Effector CD8-positive, alpha-beta T cell (primary cell): ENCODE measurements around the gene SLC28A3.

ENCODE experiments used
- DNase-seq: peaks from one replicate; lab custom pipeline; 2025; lab: John Stamatoyannopoulos, UW

Gene SLC28A3

GRCh38 chr9:84241817-84242373, 98.7 kb downstream of the SLC28A3 start:
- DNase-seq = no peak

DNA sequence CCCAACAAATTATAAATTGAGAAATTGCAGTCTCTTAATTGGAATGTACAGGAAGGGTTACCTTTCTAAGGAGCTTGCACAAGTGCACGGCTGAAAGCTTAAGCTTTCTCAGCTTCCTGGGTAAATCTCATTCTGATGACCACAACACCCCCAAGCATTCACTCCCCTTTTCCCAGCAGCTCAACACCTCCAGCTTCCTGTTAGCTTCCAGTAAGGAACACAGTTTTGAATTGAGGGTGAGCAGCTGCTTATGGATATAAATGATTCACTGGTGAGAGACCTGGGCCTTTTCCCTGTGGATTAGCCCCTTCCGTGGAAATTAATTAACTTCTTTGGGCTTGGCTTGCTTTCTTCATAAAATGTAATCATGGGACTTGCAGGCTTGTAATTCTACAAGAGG, 101.2 kb downstream of the SLC28A3 start:
- no peak for DNase-seq

DNA sequence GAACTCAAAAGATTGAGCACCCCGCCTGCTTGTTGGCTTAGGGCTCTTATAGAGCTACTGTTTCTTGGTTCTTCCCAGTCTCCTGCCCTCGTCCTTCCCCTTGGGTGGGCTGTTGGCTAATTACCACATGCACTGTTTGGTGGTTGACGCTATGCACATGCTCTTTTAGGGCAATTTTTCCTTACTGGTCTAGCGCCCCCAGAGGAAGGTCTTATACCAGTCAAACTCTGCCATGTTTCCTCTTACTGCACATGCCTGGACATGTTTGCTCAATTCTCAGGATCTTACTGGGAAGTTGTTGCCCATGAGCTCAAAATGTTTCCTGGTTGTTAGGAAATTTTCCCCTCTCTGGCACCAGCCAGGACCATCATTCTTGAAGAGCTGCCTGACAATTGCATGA, 101.9 kb downstream of the SLC28A3 start:
- DNase-seq = no peak

GRCh38 chr9:84235511-84235910, 105.0 kb downstream of the SLC28A3 start:
- DNase-seq = no peak

DNA sequence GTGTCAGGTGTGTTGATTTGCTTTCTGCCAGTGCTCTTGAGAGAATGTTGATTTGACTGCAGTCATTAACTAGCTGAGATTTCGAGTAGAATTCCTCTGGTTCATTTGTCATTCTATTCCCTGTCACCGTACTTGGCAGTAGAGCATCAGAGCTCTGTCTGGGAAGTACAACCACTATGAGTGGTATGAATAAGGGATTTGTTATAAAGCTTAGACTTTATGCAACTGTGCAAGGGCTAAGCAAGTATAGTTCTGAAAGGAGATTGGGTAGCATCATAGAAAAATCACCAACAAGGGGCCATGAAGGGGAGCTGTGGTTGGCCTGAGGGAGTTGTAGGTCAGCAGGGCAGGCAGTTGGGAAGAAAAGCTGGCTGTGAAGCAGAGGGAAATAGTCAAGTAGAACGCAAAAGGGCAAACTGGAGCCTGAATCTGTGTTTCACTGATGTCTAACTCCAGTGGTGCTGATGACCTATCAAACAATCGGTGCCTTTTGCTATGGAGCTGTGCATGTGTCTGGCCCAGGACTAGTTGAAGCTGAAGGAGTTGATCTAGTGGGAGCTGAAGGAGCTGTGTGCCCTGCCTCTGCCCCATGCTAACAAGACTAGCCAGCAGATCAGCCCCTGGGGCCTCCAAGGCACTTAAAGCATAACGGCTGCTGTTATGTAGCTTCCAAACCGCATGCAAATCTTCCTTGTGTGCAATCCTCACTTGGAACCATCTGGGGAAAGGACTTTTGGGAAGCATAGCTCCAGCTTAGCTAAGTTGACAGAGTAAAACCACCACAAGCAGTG, 110.0 kb downstream of the SLC28A3 start:
- no peak for DNase-seq

GRCh38 chr9:84229191-84229590, 111.4 kb downstream of the SLC28A3 start:
- no peak for DNase-seq

DNA sequence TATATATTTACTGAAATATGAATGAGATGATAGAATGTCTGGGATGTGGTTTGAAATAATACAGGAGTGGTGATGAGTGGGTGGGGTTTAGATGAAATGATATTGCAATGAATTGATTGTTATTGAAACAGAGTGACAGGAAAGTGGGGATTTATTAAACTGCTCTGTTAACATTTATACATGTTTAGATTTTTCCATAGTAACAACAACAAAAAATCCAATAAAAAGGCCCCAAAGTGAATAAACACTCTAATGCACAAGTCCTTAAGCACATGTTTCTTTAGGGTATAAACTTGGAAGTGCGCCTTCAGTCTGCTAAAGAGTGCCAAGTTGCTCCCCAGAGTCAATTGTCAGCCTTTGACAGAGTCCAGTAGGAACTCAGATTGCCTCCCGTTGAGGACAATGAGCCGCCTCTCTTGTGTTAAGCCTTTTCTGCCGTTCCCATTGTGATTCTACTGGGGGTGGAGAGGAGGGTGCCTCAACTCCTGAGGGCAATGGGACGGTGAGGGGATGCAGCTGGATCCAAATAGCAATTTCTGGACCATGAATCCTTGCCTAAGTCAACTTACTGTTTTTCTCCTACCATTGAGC, 112.3 kb downstream of the SLC28A3 start:
- no peak for DNase-seq

GRCh38 chr9:84226126-84226525, 114.4 kb downstream of the SLC28A3 start:
- no peak for DNase-seq
